OCI-LY3 (cell line): ENCODE data around the gene UBA3.

Experiments
- EZH2phosphoT487 ChIP-seq: fragments of 200-600 bp; shearing (Covaris generic); IDR thresholded peaks from 2 replicates; pipeline ENCODE4 v1.6.1; 2018; ENCODE audit warnings: antibody characterized with exemption, mixed run types, low read depth
- TF ChIP-seq, protein P1 (sequence below): fragments of 200-600, 300-600 bp; sonication (generic); IDR thresholded peaks from 2 replicates; pipeline ENCODE4 v1.5.1; 2014; ENCODE audit warnings: antibody characterized with exemption, low read length, low read depth

DNA sequence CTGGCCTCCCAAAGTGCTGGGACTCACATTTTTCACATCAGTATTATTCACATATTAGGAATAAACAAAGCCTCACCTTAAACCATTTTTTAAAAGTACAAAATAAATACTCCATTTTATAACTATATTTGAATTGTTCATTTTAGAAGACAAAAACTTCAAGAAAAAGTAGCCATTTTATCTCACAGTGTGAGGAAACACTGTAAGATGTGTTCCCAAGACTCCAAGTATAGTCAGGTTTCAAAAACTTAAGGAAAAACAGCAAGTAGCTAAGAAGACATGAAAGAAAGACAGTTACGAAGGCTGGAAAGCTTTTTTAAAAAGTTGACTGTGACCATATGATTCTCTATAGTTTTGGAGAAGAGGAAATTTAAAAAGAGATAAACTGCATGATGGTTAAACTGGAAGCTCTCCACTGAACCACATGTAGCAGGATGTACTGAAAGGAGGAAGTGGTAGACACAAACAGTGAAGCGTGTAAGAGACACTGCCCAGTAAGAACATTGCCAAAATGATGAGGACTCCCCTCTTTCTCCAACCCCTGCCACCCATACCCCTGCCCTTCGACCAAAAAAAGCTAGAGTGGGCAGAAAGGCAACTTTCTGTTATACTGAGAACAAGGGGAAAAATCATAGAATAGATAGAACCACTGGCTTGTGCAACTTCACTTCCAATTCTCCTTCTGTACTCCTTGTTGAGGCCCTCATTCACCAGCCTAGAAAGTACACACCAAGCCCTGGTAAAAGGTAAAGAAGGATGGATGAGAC, 21.8 kb downstream of the UBA3 start:
- TF ChIP-seq, protein P1, sequence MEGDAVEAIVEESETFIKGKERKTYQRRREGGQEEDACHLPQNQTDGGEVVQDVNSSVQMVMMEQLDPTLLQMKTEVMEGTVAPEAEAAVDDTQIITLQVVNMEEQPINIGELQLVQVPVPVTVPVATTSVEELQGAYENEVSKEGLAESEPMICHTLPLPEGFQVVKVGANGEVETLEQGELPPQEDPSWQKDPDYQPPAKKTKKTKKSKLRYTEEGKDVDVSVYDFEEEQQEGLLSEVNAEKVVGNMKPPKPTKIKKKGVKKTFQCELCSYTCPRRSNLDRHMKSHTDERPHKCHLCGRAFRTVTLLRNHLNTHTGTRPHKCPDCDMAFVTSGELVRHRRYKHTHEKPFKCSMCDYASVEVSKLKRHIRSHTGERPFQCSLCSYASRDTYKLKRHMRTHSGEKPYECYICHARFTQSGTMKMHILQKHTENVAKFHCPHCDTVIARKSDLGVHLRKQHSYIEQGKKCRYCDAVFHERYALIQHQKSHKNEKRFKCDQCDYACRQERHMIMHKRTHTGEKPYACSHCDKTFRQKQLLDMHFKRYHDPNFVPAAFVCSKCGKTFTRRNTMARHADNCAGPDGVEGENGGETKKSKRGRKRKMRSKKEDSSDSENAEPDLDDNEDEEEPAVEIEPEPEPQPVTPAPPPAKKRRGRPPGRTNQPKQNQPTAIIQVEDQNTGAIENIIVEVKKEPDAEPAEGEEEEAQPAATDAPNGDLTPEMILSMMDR = no peak
- TF ChIP-seq EZH2phosphoT487 = no peak
